HFFc6 (cell line): Measurements from ENCODE around the gene KCTD13. TPM values are rescaled to one million over a fixed set of nuclear protein-coding genes. Genes with fewer than 3 reads are reported as not detected.
A peak's percentile ranks its signal among the peaks of the same experiment; 100 is the strongest.

ENCODE experiments used
- DNase-seq: peaks from one replicate; pipeline ENCODE4 v3.0.0-alpha.2; 2018
- H3K27ac Mint-ChIP-seq: 2 replicates; pipeline ENCODE4 v1.8.0; 2020; ENCODE audit warnings: mild to moderate bottlenecking, mixed read lengths
- H3K27me3 Mint-ChIP-seq: 2 replicates; pipeline ENCODE4 v1.8.0; 2021; ENCODE audit warnings: mild to moderate bottlenecking, moderate library complexity, mixed read lengths; ENCODE audit not compliant: insufficient read depth
- H3K36me3 Mint-ChIP-seq: 2 replicates; pipeline ENCODE4 v1.8.0; 2021; ENCODE audit warnings: low read depth, mixed read lengths
- H3K4me1 Mint-ChIP-seq: 2 replicates; pipeline ENCODE4 v1.8.0; 2020; ENCODE audit warnings: low read depth, mixed read lengths
- H3K4me3 Mint-ChIP-seq: 2 replicates; pipeline ENCODE4 v1.8.0; 2020; ENCODE audit warnings: mild to moderate bottlenecking, moderate library complexity, mixed read lengths
- H3K9me3 Mint-ChIP-seq: 2 replicates; pipeline ENCODE4 v1.8.0; 2020; ENCODE audit warnings: mild to moderate bottlenecking, mixed read lengths
- CTCF ChIP-seq: fragments of 200-600 bp; sonication (generic); IDR thresholded peaks from 2 replicates; pipeline ENCODE4 v1.5.0; 2021; ENCODE audit warnings: antibody characterized with exemption, mild to moderate bottlenecking
- total RNA-seq, 6 experiments: library from RNA; stranded (reverse); fragmentation: NEBNext Ultra II Directional; extraction: Animal tissue kit (Norgen Biotek cat#: 25700); gene quantifications; 2 replicates in 1 of 6; 3 replicates in 5 of 6; pipeline ENCODE4 v1.2.3, GENCODE V29; 2021

The KCTD13 gene
- total RNA-seq, 6 experiments from 2014 or later: 13.9 to 17.0 (median 16.1) TPM

GRCh38 chr16:29907973-29908372, 18.1 kb downstream of the KCTD13 start:
- TF ChIP-seq CTCF: no peak
- no peak for DNase-seq
- no peak overlapping the region for H3K4me3 Mint-ChIP-seq
- H3K9me3 Mint-ChIP-seq: no peaks in the 10 kb centered on the region
- H3K27me3 Mint-ChIP-seq: no peaks in the 10 kb centered on the region; the same call in 1 of the 2 replicates
- peaks cover 8% of the 10 kb centered on the region; the same call in 1 of the 2 replicates for H3K36me3 Mint-ChIP-seq
- peaks cover 19% of the 10 kb centered on the region for H3K4me1 Mint-ChIP-seq
- H3K27ac Mint-ChIP-seq: no peak overlapping the region

DNA sequence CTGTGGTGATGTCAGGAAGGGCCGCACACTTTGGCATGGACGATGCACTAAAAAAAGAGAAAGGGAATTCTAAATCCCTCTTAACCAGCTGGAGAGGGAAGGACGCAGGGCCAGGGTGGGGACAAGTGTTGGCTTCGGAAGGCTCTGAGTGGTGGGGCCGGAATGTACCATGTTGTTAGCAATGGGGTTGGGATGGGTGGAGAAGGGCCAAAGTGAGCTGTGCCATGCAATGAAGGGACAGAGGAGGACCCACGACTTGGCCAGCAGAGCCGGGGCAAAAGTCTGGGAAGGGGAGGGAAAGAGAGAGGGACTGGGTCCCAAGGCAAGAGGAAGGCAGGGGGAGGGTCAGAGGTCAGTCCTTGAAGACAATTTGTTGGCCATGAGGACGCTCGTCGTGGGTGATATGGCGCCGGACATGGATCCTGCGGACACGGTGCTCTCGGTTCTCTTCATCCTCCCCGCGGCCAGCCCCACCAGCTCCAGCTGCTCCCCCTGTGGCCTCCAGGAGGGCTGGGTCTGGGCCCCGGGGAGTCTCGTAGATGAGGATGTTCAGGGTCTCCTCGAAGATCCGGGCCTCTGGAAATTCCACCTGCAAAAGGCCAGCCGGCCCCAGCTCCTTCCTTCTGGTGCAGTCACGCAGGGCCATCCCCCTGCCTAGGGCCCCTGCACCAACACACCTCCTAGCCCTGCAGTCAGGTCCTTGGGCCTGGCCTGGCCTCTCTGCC, 19.3 kb downstream of the KCTD13 start:
- no peak for TF ChIP-seq CTCF
- H3K9me3 Mint-ChIP-seq: no peaks in the 10 kb centered on the region
- H3K27me3 Mint-ChIP-seq: no peaks in the 10 kb centered on the region; the same call in 1 of the 2 replicates
- H3K36me3 Mint-ChIP-seq: peaks cover 4% of the 10 kb centered on the region; the same call in 1 of the 2 replicates
- peaks cover 25% of the 10 kb centered on the region for H3K4me1 Mint-ChIP-seq
- H3K27ac Mint-ChIP-seq: no peak overlapping the region
- no peak overlapping the region for H3K4me3 Mint-ChIP-seq
- DNase-seq: no peak

DNA sequence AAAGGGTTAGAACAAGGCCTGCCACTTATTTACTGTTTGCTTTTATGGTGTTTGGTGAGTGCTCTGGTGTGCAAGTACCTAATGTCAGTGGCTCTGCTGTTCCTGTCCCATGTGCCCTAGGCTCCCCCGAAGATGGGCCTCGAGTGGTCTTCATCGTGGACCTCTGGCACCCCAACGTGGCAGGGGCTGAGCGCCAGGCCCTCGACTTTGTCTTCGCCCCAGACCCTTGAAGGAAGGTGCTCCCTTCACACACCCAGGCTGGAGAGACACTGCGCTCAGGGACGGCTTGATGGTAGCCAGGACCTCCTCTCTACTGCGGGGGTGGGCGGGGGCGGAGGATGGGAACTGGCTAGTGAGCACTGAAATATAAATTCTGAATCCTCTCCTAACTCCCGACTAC, 20.4 kb downstream of the KCTD13 start:
- no peak overlapping the region for H3K4me3 Mint-ChIP-seq
- H3K4me1 Mint-ChIP-seq: peaks cover 26% of the 10 kb centered on the region
- no peaks in the 10 kb centered on the region for H3K9me3 Mint-ChIP-seq
- H3K27ac Mint-ChIP-seq: no peak overlapping the region
- H3K36me3 Mint-ChIP-seq: peaks cover 4% of the 10 kb centered on the region; the same call in 1 of the 2 replicates
- no peaks in the 10 kb centered on the region; the same call in 1 of the 2 replicates for H3K27me3 Mint-ChIP-seq
- DNase-seq: no peak
- TF ChIP-seq CTCF: no peak

DNA sequence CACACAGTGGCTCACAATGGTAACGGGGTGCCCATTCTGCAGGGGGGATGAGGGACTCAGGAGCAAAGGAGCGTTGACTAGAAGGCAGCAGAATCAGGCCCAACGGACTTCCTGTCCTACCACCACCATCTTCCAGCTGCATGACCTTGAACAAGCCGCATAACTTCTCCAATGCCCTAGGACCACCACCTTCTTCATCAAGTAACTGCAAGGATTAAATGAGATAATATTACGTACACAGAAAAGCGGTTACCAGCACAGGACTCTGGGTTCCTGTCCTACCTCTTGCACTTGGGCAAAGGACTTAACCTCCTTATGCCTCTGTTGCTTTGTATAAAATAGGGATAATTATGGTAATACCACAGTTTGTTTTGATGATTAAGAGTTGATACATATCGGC, 21.1 kb downstream of the KCTD13 start:
- Mint-ChIP-seq H3K9me3 (no peaks in the 10 kb centered on the region), H3K4me3 (no peak overlapping the region), H3K4me1 (peaks cover 26% of the 10 kb centered on the region), H3K27ac (no peak overlapping the region), H3K36me3 (peaks cover 4% of the 10 kb centered on the region; the same call in 1 of the 2 replicates), H3K27me3 (peaks cover 2% of the 10 kb centered on the region; the same call in 1 of the 2 replicates)
- TF ChIP-seq CTCF: no peak
- no peak for DNase-seq

DNA sequence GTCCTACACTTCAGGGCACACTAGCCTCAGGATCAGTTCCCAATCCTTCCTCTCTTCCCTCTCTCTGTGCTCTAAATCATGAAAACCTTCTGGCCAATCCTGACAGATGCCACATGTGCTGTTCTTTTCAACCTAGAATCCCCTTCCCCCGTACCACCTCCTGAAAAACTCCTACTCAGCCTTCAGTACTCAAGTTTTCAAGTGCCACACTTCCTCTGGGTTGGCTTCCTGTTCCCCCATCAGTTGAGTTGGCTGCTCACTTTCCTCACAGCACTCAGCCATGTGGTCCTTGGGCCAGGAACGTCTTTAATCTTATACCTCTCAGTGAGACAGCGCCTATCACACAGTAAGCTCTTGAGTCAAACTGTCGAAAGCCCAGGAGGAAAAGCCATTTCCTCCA, 22.4 kb downstream of the KCTD13 start:
- DNase-seq: no peak
- Mint-ChIP-seq H3K9me3 (no peaks in the 10 kb centered on the region), H3K4me1 (peaks cover 15% of the 10 kb centered on the region), H3K27ac (no peak overlapping the region), H3K4me3 (peak overlapping the region; percentile 10; the same call in 1 of the 2 replicates), H3K36me3 (peaks cover 4% of the 10 kb centered on the region; the same call in 1 of the 2 replicates), H3K27me3 (peaks cover 7% of the 10 kb centered on the region)
- no peak for TF ChIP-seq CTCF
